GM12801 (cell line): ENCODE measurements around the gene PPP3CA.

ENCODE experiments used
- TF ChIP-seq, protein P1 (sequence below): IDR thresholded peaks from one replicate; pipeline ENCODE4 v1.5.1; 2011; ENCODE audit warnings: control low read depth; ENCODE audit not compliant: insufficient read length; ENCODE audit errors: extremely low read depth

The PPP3CA gene

DNA sequence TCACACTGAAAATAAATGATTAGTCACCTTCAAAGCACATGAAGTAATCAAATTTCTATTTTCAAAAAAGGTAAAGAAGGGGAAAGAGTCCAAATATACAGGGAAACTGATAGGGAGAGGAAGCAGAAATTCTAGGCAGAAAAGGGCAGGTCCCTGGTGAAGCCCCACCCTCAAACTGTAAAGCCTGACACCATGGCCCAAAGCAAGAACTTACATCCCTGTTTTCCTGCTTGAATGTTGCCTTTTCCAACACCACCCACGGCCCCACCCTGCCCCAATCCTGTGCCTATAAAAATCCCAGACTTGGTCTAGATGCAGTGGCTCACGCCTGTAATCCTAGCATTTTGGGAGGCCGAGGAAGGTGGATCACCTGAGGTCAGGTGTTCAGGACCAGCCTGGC lies 361.8 kb downstream of the PPP3CA start:
- TF ChIP-seq, protein P1, sequence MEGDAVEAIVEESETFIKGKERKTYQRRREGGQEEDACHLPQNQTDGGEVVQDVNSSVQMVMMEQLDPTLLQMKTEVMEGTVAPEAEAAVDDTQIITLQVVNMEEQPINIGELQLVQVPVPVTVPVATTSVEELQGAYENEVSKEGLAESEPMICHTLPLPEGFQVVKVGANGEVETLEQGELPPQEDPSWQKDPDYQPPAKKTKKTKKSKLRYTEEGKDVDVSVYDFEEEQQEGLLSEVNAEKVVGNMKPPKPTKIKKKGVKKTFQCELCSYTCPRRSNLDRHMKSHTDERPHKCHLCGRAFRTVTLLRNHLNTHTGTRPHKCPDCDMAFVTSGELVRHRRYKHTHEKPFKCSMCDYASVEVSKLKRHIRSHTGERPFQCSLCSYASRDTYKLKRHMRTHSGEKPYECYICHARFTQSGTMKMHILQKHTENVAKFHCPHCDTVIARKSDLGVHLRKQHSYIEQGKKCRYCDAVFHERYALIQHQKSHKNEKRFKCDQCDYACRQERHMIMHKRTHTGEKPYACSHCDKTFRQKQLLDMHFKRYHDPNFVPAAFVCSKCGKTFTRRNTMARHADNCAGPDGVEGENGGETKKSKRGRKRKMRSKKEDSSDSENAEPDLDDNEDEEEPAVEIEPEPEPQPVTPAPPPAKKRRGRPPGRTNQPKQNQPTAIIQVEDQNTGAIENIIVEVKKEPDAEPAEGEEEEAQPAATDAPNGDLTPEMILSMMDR: no peak

- TF ChIP-seq, protein P1: no peak
These were observed 362.4 kb downstream of the PPP3CA start for GRCh38 chr4:100984901-100985300.

- TF ChIP-seq, protein P1: no peak
These were observed 363.9 kb downstream of the PPP3CA start for GRCh38 chr4:100983426-100983825.

GRCh38 chr4:100982345-100982744 lies 365.0 kb downstream of the PPP3CA start:
- TF ChIP-seq, protein P1: no peak

- TF ChIP-seq, protein P1: no peak
These were observed 365.7 kb downstream of the PPP3CA start for GRCh38 chr4:100981447-100982204.

- TF ChIP-seq, protein P1: no peak
These were observed 367.6 kb downstream of the PPP3CA start for GRCh38 chr4:100979736-100980135.

DNA sequence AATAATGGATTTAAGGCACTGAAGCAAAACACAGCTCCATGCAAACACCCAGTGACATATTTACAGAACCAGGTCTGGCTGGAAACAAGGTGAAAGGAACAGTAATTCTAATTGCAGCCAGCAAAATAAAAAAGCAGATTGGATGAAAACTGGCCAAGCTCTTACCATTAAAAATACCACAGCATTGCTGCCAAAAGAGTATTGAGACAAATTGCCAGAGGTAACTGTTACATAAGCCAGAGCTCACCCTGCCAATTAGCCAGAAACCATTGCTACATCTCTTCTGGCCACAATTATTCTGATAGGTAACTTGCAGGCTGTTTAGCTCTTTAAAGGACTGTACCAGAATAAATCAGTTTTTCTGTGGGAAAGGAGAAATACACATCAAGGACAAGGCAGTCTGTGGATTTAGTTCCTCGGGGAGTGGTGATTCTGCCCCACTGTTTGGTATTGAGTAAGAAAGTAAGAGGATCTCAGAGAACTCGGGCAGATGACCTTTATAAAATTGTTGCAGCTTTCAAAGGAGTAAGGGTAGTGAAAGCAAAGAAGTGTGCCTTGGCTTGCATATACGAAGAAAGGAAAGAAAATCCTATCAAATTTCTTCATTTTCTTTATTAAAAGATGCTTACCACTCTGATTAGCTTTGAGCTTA lies 369.5 kb downstream of the PPP3CA start:
- TF ChIP-seq, protein P1: no peak
